BE2C (cell line): ENCODE data around the gene BET1.

Source experiments
- DNase-seq: peaks from one replicate; pipeline ENCODE4 v3.0.0-alpha.2; 2020
- H3K27me3 ChIP-seq: fragments of 250-450 bp; sonication (Bioruptor Pico); 2 replicates; pipeline ENCODE4 v1.5.1; 2020; ENCODE audit warnings: mild to moderate bottlenecking
- H3K36me3 ChIP-seq: fragments of 250-450 bp; sonication (Bioruptor Pico); 2 replicates; pipeline ENCODE4 v1.5.1; 2020; ENCODE audit warnings: mild to moderate bottlenecking
- H3K4me1 ChIP-seq: fragments of 250-450 bp; sonication (Bioruptor Pico); 2 replicates; pipeline ENCODE4 v1.5.1; 2020
- H3K4me3 ChIP-seq: 2 replicates; pipeline ENCODE4 v1.5.1; 2011; ENCODE audit warnings: low read depth, low read length
- H3K9me3 ChIP-seq: fragments of 250-450 bp; sonication (Bioruptor Pico); 2 replicates; pipeline ENCODE4 v1.5.1; 2020
- CTCF ChIP-seq: IDR thresholded peaks from 2 replicates; pipeline ENCODE4 v1.5.1; 2012; ENCODE audit warnings: mild to moderate bottlenecking, low read depth, low read length

BET1 gene

GRCh38 chr7:93992421-93993110 is 11.6 kb downstream of the BET1 start:
- DNase-seq: no peak
- no peaks in the 10 kb centered on the region for H3K36me3 ChIP-seq

GRCh38 chr7:93987297-93987696 is 16.9 kb downstream of the BET1 start:
- TF ChIP-seq CTCF: no peak

More at GRCh38 chr7:93992421-93993110, 11.6 kb downstream of the BET1 start:
- no peak for TF ChIP-seq CTCF
- Histone ChIP-seq H3K4me1 (no peaks in the 10 kb centered on the region), H3K4me3 (no peak overlapping the region), H3K27me3 (no peaks in the 10 kb centered on the region), H3K9me3 (no peaks in the 10 kb centered on the region)

GRCh38 chr7:93985101-93985500 is 19.1 kb downstream of the BET1 start:
- no peak overlapping the region for H3K4me3 ChIP-seq
- no peaks in the 10 kb centered on the region for H3K9me3 ChIP-seq
- no peaks in the 10 kb centered on the region for H3K4me1 ChIP-seq
- H3K36me3 ChIP-seq: no peaks in the 10 kb centered on the region
- H3K27me3 ChIP-seq: no peaks in the 10 kb centered on the region
- no peak for DNase-seq
- no peak for TF ChIP-seq CTCF

More at GRCh38 chr7:93987297-93987696, 16.9 kb downstream of the BET1 start:
- H3K36me3 ChIP-seq: no peaks in the 10 kb centered on the region
- H3K27me3 ChIP-seq: no peaks in the 10 kb centered on the region
- H3K4me1 ChIP-seq: no peaks in the 10 kb centered on the region
- no peak overlapping the region for H3K4me3 ChIP-seq
- DNase-seq: no peak
- no peaks in the 10 kb centered on the region for H3K9me3 ChIP-seq

GRCh38 chr7:93984024-93984423 is 20.1 kb downstream of the BET1 start:
- TF ChIP-seq CTCF: no peak
- H3K4me1 ChIP-seq: no peaks in the 10 kb centered on the region
- DNase-seq: no peak

GRCh38 chr7:93981480-93981874 is 22.7 kb downstream of the BET1 start:
- no peaks in the 10 kb centered on the region for H3K4me1 ChIP-seq
- H3K27me3 ChIP-seq: no peaks in the 10 kb centered on the region
- H3K9me3 ChIP-seq: no peaks in the 10 kb centered on the region
- TF ChIP-seq CTCF: no peak
- H3K4me3 ChIP-seq: no peak overlapping the region
- DNase-seq: no peak
- H3K36me3 ChIP-seq: no peaks in the 10 kb centered on the region

More at GRCh38 chr7:93984024-93984423, 20.1 kb downstream of the BET1 start:
- no peak overlapping the region for H3K4me3 ChIP-seq
- H3K36me3 ChIP-seq: no peaks in the 10 kb centered on the region
- H3K27me3 ChIP-seq: no peaks in the 10 kb centered on the region
- H3K9me3 ChIP-seq: no peaks in the 10 kb centered on the region

- Histone ChIP-seq H3K4me1 (no peaks in the 10 kb centered on the region), H3K36me3 (no peaks in the 10 kb centered on the region), H3K4me3 (no peak overlapping the region), H3K27me3 (no peaks in the 10 kb centered on the region), H3K9me3 (no peaks in the 10 kb centered on the region)
- TF ChIP-seq CTCF: no peak
- no peak for DNase-seq
Measured at GRCh38 chr7:93980744-93981479, 23.2 kb downstream of the BET1 start.
